Epithelial cell of proximal tubule (primary cell): ENCODE measurements around the gene PDSS2. TPM values are rescaled to one million over a fixed set of nuclear protein-coding genes. Genes with fewer than 3 reads are reported as not detected.
"Not testable (repeated sequence)": the region's sequence is repeated elsewhere in the genome, so short reads cannot be mapped to it uniquely, and the experiment has no call there.

Experiments
- DNase-seq: peaks from one replicate; pipeline ENCODE4 v3.0.0-alpha.2; 2011; ENCODE audit warnings: low read depth
- H3K4me3 ChIP-seq: 2 replicates; pipeline ENCODE4 v1.5.1; 2011; ENCODE audit warnings: low read depth, mild to moderate bottlenecking, low read length
- CTCF ChIP-seq: conservative IDR thresholded peaks from 2 replicates; pipeline ENCODE4 v1.5.1; 2012; ENCODE audit warnings: low read depth, mild to moderate bottlenecking, low read length
- total RNA-seq: library from RNA; depleted of rRNA; stranded (reverse); fragments of >200 nt; gene quantifications from 2 replicates; pipeline ENCODE4 v1.2.3, GENCODE V29; 2015

Gene PDSS2
- total RNA-seq, 1 donor from 2014 or later, result 7.4 TPM

DNA sequence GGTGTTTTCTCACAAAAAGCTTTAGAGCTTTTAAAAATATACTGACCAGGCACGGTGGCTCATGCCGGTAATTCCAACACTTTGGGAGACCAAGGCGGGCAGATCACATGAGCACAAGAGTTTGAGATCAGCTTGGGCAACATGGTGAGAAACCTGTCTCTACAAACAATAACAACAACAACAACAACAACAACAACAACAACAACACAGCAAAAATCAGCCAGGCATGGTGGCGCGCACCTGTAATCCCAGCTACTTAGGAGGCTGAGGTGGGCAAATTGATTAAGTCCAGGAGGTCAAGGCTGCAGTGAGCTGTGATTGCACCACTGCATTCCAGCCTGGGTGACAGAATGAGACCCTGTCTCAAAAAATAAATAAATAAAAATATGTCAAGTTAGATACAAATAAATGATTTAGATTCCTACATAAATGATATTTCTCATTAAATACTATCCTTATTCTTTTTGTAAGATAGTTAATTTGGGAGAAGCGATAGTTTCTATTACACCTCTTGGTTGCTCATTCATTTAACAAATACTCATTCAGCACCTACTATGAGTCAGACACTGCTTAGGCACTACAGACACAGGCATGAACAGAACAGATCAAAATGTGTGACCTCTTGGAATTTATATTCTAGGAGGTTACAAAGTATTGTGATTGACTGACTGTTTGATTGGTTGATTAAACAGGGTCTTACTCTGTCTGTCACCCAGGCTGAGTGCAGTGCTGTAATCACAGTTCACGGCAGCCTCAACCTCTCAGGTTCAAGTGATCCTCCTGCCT, 260.5 kb downstream of the PDSS2 start:
- H3K4me3 ChIP-seq, result no peak overlapping the region
- no peak for TF ChIP-seq CTCF
- no peak for DNase-seq

GRCh38 chr6:107196152-107196551, 263.2 kb downstream of the PDSS2 start:
- no peak for TF ChIP-seq CTCF
- no peak for DNase-seq
- H3K4me3 ChIP-seq, result no peak overlapping the region

- H3K4me3 ChIP-seq, DNase-seq: not testable (repeated sequence)
Measured at GRCh38 chr6:107194723-107195122, 264.6 kb downstream of the PDSS2 start.

- no peak for DNase-seq
- no peak overlapping the region for H3K4me3 ChIP-seq
- TF ChIP-seq CTCF, result no peak
Measured at GRCh38 chr6:107192830-107193229, 266.5 kb downstream of the PDSS2 start.

- no peak for TF ChIP-seq CTCF
- DNase-seq, result no peak
- H3K4me3 ChIP-seq, result no peak overlapping the region
Measured at GRCh38 chr6:107187630-107188029, 271.7 kb downstream of the PDSS2 start.

DNA sequence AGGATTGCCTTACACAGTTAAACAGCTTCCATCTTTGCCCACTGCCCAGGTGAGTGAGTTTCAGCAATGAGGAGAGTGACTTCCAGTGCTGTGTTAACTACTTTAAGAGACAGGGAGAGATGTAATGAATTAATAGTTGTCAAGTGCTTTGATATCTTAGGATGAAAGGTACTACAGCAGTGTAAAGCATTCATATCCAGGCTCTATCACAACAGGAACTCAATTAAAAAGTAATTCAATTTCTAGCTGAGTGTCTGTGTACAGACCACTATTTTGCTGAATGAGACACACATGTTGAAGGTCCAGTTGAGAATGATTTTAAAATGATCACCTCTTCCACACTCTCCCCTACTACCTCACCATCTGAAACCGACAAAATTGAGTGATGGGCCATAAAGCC, 273.3 kb downstream of the PDSS2 start:
- H3K4me3 ChIP-seq, result no peak overlapping the region
- DNase-seq, result no peak
- no peak for TF ChIP-seq CTCF

GRCh38 chr6:107185391-107185970, 273.9 kb downstream of the PDSS2 start:
- DNase-seq, result peak; percentile 1
- TF ChIP-seq CTCF, result peak; percentile 46
- no peak overlapping the region for H3K4me3 ChIP-seq
